Fibroblast of skin of back (primary cell): ENCODE measurements around the gene APOL3.
"Not testable (repeated sequence)": the region's sequence is repeated elsewhere in the genome, so short reads cannot be mapped to it uniquely, and the experiment has no call there.

Source experiments
- DNase-seq: peaks from one replicate; pipeline ENCODE4 v3.0.0-alpha.2; 2013

The APOL3 gene

DNA sequence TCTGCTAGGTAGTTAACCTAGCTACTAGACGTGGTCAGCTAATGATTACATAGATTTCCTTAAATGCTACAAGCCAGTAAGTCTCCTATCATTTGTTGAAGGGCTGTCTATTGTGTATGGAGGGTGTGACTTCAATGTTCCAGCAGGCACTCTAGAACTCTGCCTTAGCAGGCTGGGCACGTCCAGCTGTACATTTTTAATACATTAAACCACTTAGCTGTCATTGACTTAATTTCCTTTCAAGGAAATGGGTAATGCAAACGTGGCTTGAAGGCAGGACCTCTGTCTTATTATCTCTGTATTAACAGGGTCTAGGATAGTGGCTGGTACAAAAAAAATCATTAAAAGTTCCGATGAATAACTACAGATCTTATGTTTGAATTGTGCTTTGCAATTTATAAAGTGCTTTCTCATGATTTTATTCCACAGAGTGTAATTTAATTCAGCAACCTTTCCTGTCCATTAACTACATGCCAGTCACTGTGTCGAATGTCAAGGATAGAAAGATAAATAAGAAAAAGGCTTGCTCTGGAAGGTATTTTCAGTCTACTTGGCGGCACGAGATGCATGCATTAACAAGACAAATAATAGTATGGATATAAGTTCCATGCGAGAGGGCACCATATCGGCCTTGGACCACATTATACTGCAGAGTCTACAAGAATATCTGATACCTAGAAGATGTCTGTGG lies 60.3 kb downstream of the APOL3 start:
- DNase-seq = no peak

DNA sequence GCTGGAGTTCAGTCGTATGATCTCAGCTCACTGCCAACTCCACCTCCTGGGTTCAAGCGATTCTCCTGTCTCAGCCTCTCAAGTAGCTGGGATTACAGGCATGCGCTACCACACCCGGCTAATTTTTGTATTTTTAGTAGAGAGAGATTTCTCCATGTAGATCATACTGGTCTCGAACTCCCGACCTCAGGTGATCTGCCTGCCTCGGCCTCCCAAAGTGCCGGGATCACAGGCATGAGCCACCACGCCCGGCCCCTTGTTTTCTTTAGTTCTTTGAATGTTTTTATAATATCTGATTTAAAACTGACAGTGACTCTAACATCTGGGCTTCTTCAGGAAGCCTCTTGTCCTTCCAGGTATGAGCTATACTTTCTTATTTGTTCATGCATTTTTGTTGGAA lies 61.0 kb downstream of the APOL3 start:
- not testable (repeated sequence) for DNase-seq

DNA sequence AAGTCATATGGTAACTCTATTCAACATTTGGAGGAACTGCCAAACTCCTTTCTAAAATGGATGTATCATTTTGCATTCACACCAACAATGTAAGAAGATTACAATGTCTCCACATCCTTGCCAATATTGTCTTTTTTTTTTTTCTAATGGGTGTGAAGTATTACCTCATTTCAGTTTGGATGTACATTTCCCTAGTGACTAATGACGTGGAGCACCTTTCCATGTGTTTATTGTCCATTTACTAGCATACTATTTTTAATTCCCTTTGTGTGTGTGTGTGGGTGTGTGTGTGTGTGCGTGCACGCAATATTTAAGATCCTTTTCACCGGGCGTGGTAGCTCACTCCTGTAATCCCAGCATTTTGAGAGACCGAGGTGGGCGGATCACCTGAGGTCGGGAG lies 62.7 kb downstream of the APOL3 start:
- no peak for DNase-seq

DNA sequence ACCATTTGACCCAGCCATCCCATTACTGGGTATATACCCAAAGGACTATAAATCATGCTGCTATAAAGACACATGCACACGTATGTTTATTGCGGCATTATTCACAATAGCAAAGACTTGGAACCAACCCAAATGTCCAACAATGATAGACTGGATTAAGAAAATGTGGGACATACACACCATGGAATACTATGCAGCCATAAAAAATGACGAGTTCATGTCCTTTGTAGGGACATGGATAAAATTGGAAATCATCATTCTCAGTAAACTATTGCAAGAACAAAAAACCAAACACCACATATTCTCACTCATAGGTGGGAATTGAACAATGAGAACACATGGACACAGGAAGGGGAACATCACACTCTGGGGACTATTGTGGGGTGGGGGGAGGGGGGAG lies 69.8 kb downstream of the APOL3 start:
- not testable (repeated sequence) for DNase-seq
